ENCODE measurements around the gene MRPL40.
"Not testable (repeated sequence)": the region's sequence is repeated elsewhere in the genome, so short reads cannot be mapped to it uniquely, and the experiment has no call there.

The MRPL40 gene

GRCh38 chr22:19407649-19408606 is 24.4 kb upstream of the MRPL40 start:
- DNase-seq (ENCODE audit: low spot score): no peak

- DNase-seq (ENCODE audit: low spot score): no peak
Measured at GRCh38 chr22:19410941-19411689, 21.2 kb upstream of the MRPL40 start.

GRCh38 chr22:19411690-19412045 is 20.7 kb upstream of the MRPL40 start:
- DNase-seq (ENCODE audit: low spot score): no peak

GRCh38 chr22:19412478-19412877 is 19.9 kb upstream of the MRPL40 start:
- DNase-seq (ENCODE audit: low spot score): no peak

- no peak for DNase-seq (ENCODE audit: low spot score)
Measured at GRCh38 chr22:19412923-19413322, 19.4 kb upstream of the MRPL40 start.

DNA sequence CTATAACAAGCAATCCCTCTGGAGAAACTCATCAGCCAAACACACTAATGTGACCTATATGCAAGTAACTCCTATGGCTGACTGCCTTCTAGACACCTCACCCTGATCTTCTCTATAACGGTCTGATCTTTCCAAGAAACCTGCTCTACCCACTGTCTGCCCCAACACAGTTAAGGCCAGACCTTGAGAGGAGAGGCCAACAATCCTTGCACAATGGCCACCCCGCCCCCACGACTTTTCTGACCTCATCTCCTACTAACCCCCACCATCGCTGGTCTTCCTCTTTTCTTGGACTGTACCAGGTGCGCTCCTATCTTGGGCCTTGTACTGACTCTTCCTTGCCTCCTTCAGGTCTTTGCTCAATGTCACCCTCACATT is 13.3 kb upstream of the MRPL40 start:
- no peak for DNase-seq (ENCODE audit: low spot score)

DNA sequence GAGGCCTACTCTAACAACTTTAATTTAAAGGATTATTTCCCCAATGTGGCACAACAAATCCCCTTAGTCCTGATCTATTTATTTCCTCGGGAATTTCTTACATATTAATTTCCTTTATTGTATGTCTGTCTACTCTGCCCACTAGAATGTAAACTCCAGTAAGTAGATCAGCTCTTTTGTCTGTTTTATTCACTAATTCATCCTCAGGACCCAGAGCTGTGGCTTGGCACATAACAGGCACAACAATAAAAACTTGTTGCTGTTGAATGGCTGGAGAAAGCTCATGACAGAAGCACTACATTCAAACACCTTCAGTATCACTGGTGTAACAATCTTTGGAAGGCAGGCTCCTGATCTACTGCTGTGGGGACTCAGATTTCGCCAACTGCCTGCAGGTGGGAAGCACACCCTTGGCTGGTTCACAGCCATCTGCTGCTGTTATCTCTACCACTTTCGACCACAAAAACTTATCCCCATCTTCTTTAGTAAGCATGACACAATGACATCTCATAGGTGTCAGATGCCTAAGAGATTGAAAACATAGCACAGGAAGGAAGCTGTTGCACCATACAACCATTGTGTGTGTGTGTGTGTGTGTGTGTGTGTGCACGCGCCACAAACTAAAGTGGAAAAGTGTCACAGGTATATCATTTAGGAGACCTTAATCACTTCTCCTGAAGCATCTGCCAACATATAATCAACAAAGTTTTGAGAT is 12.7 kb upstream of the MRPL40 start:
- no peak for DNase-seq (ENCODE audit: low spot score)

GRCh38 chr22:19420321-19420720 is 12.0 kb upstream of the MRPL40 start:
- DNase-seq (ENCODE audit: low spot score): no peak

DNA sequence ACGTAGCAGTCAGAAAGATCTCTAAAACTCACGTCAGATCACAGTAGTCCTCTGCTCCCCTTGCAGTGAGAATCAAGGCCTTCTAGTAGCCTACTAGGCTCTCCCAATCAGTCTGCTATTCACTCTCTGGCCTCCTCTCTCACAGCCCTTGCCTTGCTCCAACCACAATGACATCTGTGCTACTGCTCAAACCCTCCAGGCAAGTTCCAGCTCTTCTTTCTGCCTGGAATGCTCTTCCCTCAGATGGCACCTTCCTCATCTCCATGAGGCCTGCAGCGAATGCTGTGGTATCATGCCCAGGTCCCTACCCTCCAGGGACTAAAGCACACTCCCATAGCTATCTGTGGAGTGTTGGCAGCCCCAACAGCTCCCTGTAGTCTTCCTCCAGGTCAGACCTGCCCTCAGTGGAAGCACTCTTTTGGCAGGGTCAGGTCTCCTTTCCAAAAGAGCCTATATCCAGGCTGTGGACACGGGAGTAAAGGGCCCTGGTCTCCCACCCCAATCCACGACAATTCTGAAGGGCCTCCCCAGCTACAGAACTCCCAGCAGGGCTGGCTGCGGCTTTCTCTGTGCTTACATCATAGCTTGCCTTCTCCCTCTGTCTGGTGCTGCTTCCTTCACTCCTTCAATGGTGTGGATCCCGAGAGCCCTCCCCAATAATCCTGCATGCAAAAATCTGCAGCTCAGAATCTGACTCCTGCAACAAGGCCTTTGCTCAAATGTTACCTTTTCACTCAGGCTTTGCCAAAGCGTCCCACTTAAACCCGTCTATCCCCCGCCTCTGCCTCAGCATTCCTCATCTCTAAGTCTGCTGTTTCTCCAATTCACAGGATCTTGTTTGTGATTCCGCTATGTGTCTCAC is 9.7 kb upstream of the MRPL40 start:
- no peak for DNase-seq (ENCODE audit: low spot score)

DNA sequence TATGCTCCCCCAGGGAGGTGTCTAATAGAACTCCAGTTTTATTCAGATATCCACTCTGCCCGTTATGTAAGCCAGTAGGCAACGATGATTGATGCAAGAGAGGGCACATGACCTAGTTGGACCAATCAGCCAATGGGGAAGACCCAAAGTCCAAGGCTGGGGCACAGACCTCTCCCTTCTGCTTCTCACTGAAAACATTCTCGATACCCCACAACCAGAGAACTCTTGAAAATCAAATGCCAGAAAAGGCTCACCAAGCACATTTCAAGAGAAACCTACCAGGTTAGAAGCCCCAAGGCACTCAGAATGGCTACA is 8.2 kb upstream of the MRPL40 start:
- DNase-seq (ENCODE audit: low spot score): no peak

DNA sequence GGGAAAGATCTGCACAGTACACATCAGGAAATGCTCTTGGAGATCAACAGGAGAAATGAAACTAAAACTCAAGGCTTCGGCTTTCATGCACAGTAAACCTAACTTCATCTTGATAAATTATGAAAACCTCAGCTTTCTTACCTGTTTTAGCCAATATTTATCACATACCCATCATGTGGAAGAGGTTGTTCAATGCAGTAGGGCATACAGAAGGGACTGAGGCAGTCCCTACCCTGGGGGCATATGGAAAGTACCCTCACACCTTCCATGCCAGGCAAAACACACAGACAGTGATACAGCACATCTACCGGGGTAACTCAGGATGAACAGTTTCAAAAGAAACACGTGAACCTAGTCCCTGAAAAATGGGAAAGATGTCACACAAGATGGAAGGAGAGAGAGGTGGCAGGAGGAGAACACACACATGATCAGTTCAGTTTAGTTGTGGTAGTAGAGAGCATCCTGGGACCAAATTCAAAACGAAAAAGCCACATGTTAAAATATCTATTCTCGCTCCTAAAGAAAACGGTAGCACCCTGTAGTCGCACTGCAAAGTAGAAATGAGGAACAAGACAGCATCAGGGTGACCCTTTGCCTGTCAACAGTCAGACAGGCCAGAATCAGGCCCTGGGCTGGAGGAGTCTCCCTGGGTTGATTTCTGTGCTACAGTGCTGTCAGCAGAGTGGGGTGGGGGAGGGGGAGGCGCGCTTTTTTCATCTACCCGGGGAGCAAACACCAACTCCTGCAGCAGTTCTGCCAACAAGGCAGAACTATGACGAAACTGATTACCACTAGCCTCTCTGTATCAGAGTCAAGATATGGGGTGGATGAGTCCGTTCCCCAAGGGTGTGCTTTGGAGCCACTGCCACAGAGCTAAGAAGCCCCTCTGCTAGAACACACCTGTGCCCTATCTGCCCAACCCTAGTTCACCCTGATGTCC is 2.1 kb upstream of the MRPL40 start:
- DNase-seq (ENCODE audit: low spot score): peak; percentile 22

DNA sequence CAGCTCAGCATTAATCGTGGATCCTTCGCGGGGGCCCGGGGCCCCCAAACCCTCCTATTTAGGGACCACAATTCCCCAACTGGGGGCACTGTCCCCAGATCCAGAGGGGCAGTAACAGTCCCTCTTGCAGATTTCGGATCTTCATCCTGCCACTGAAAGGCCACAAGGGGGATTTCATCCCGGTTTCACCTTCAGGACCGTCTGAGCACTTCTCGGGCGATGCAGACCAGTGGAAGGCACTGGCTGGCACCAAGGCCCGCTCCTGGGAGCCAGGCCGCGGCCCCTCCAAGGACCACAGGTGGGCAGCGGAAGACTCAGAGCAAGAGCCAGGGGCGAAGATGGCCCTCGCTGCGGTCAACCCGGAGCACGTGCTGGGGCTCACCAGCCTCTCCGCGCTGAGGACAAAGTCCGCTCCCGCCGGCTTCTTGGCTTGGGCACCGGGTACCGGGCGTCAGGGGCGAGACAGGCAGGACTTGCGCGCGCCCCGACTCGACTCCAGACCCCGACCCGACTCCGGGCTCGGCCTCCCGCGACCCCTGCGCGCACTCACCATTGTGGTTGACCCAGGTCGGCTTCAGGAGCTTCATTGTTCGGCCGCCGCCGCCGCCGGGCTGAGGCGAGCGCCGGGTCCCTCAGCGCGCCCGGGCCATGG is 1.3 kb upstream of the MRPL40 start:
- DNase-seq (ENCODE audit: low spot score): peak; percentile 41

DNA sequence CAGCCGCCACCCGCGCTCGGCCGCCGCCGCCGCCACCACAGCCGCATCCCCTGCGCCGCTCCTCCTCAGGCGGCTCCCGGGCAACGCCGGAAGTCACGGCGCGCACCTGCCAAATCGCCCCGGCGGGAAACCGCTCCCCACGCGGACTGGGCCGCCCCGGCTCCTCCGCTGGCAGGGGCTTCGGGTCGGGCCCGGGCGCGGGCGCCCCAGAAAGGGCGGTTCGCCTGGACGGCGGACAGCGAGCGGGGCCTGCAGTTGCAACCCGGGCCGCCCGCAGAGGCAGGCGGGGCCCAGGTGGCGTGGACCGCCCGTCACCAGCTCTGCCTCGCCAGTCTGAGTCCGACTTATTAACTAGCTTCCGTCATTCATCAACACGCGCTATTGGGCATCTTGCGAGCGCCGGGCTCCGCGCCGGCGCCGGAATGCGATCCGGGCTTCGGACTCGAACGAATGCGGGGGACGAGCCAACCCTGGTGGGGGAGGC is 654 bp upstream of the MRPL40 start, which contains the start of gene HIRA:
TSS of gene HIRA (minus strand) at position 85 of the 484 bp plus-strand sequence. CDS start 257 bp downstream, outside the sequence.
- peak; percentile 68 for DNase-seq (ENCODE audit: low spot score)

- no peak for DNase-seq (ENCODE audit: low spot score)
Measured at GRCh38 chr22:19434401-19434800, 2.1 kb downstream of the MRPL40 start.

GRCh38 chr22:19434829-19435580 is 2.7 kb downstream of the MRPL40 start:
- DNase-seq (ENCODE audit: low spot score): no peak

GRCh38 chr22:19436444-19437161 is 4.3 kb downstream of the MRPL40 start:
- DNase-seq (ENCODE audit: low spot score): not testable (repeated sequence)

DNA sequence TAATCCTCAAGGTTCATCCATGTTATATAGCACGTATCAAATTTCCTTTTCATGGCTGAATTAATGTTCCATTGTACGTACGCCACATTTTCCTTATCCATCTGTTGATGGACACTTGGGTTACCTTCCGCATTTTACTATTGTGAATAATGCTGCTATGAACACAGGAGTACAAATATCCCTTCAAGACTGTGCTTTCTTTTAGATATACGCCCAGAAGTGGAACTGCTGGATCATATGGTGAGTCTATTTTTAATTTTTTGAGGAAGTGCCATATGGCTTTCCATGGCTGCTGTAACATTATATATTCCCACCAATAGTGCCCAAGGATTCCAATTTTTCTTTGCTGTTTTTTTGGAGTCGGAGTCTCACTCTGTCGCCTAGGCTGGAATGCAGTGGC is 6.0 kb downstream of the MRPL40 start:
- DNase-seq (ENCODE audit: low spot score): no peak

DNA sequence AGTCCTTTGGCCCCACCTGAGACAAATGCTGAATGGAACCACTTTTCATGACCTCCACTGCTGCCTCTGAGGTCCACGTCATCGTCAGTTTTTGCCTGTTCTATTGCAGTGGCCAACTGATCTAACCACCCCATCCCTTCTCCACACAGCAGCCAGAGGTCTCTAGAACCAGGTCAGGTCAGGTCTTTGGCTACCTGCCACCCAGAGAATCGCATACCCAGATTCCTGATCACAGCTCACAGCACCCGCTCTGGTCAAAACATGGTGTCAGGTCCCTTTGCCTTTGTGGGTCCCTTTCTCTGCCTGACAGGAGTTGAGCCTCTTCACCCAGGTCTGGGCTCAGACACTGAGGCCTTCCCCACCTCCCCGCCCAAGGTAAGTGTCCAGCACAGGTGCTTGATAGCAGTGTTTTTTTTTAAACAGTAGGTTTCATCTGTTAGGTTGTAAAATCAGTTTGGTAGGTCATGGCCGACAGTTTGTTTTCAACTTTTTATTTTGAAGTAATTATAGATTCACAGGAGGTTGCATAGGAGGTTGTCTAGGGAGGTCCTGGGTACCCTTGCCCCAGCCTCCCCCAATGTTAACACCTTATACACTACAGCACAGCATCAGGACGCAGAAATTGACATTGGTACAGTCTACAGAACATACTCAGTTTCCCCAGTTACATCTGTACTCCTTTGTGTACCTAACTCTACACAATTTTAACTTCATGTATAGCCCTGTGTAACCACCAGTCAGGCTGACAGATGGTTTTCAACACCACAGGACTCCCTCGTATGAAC is 8.3 kb downstream of the MRPL40 start:
- DNase-seq (ENCODE audit: low spot score): no peak

All from HuH-7.5 (cell line).